Glutamatergic neuron (in vitro differentiated cells): Measurements from ENCODE around the gene SPOCD1. TPM values are rescaled to one million over a fixed set of nuclear protein-coding genes. Genes with fewer than 3 reads are reported as not detected.

Experiments used
- DNase-seq: peaks from one replicate; pipeline ENCODE4 v3.0.0; 2022
- H3K27ac Mint-ChIP-seq: one replicate; pipeline ENCODE4 v1.8.0; 2020; ENCODE audit warnings: mild to moderate bottlenecking, mixed read lengths, inconsistent platforms; ENCODE audit not compliant: unreplicated experiment
- H3K27me3 Mint-ChIP-seq: one replicate; pipeline ENCODE4 v1.8.0; 2020; ENCODE audit warnings: mild to moderate bottlenecking, moderate library complexity, mixed read lengths, inconsistent platforms; ENCODE audit not compliant: unreplicated experiment
- H3K36me3 Mint-ChIP-seq: one replicate; pipeline ENCODE4 v1.8.0; 2020; ENCODE audit warnings: mild to moderate bottlenecking, mixed read lengths, inconsistent platforms; ENCODE audit not compliant: unreplicated experiment
- H3K4me1 Mint-ChIP-seq: one replicate; pipeline ENCODE4 v1.8.0; 2020; ENCODE audit warnings: mild to moderate bottlenecking, low read depth, mixed read lengths, inconsistent platforms; ENCODE audit not compliant: unreplicated experiment
- H3K4me3 Mint-ChIP-seq: one replicate; pipeline ENCODE4 v1.8.0; 2020; ENCODE audit warnings: mild to moderate bottlenecking, mixed read lengths, inconsistent platforms; ENCODE audit not compliant: unreplicated experiment
- H3K9me3 Mint-ChIP-seq: one replicate; pipeline ENCODE4 v1.8.0; 2020; ENCODE audit warnings: mild to moderate bottlenecking, moderate library complexity, mixed read lengths, inconsistent platforms; ENCODE audit not compliant: unreplicated experiment
- total RNA-seq: library from RNA; stranded (reverse); fragmentation: NEBNext Ultra II Directional; extraction: Animal tissue kit (Norgen Biotek cat#: 25700); gene quantifications from one replicate; pipeline ENCODE4 v1.2.1, GENCODE V29; 2021; ENCODE audit not compliant: unreplicated experiment
- TF ChIP-seq, protein P1 (sequence below): fragments of 200-600 bp; sonication (generic); IDR thresholded peaks from one replicate; pipeline ENCODE4 v1.5.0; 2021; ENCODE audit not compliant: partially characterized antibody, unreplicated experiment

Gene SPOCD1
- total RNA-seq, 1 donor from 2014 or later, result 0.74 TPM

DNA sequence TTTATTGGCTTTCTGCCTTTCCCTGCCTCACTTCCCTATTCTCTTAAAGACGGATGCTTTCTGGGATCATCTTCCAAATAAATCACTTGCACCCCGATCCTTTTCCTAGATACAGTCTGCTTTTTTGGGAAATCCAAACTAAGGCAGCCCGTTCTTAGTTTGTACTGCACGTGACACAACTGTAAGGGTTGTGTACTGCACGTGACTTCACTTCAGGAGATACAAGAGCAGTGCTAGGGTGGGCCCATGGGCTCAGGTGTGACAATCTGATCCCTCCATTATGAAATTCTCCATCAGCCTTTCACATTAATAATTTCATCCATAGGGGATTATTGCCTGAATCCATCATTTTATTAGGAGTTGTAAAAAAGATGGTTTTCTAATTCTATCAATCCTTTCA, 33.8 kb upstream of the SPOCD1 start:
- Mint-ChIP-seq H3K4me1 (peaks cover 5% of the 10 kb centered on the region), H3K4me3 (no peak overlapping the region), H3K9me3 (peaks cover 1% of the 10 kb centered on the region), H3K36me3 (no peaks in the 10 kb centered on the region), H3K27ac (no peak overlapping the region), H3K27me3 (peaks cover 3% of the 10 kb centered on the region)
- TF ChIP-seq, protein P1, sequence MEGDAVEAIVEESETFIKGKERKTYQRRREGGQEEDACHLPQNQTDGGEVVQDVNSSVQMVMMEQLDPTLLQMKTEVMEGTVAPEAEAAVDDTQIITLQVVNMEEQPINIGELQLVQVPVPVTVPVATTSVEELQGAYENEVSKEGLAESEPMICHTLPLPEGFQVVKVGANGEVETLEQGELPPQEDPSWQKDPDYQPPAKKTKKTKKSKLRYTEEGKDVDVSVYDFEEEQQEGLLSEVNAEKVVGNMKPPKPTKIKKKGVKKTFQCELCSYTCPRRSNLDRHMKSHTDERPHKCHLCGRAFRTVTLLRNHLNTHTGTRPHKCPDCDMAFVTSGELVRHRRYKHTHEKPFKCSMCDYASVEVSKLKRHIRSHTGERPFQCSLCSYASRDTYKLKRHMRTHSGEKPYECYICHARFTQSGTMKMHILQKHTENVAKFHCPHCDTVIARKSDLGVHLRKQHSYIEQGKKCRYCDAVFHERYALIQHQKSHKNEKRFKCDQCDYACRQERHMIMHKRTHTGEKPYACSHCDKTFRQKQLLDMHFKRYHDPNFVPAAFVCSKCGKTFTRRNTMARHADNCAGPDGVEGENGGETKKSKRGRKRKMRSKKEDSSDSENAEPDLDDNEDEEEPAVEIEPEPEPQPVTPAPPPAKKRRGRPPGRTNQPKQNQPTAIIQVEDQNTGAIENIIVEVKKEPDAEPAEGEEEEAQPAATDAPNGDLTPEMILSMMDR, result no peak
- DNase-seq, result no peak

DNA sequence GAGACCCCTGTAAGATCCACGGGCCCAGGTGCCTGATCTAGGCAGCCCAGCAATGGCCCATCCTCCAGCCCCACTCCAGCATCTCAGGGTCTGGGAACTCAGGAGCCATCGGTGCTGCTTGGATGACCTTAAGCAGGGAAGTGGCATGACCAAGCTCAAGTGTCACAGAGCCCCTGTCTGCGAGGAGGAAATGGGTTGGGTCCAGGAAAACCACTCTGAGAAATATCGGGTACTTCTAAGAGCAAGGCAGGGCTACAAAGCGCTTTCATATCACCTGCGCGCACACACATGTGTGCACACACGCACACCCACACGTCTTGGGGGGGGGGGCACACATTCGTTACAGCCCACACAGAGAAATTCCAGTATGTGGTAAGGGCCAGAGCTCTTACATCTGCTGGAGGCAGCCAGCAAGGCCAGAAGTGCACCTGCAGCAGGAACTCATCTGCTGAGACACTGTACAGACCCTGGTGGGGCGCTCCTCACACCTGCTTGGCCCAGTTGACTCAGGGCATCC, 32.6 kb upstream of the SPOCD1 start:
- Mint-ChIP-seq H3K9me3 (peaks cover 1% of the 10 kb centered on the region), H3K4me3 (no peak overlapping the region), H3K36me3 (no peaks in the 10 kb centered on the region), H3K27me3 (peaks cover 3% of the 10 kb centered on the region), H3K27ac (no peak overlapping the region), H3K4me1 (peaks cover 5% of the 10 kb centered on the region)
- DNase-seq, result no peak
- TF ChIP-seq, protein P1, result no peak

DNA sequence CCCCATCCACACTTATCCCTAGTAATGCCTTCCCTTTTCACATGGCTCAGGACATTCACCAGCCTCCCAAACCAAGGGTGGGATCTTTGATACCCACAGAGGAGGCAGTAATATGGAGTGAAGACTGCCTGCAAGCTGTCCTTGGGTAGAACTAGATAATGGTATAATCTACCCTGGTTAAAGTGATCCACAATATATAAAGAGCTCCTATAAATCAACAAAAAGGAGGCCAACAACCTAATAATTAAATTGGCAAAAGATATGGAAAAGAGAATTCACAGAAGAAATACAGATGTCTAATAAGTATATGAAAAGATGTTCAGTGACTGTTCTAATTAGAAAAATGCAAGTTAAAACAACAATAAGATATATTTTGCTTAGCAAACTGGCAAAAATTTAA, 30.7 kb upstream of the SPOCD1 start:
- TF ChIP-seq, protein P1, result no peak
- H3K27me3 Mint-ChIP-seq, result peaks cover 6% of the 10 kb centered on the region
- peaks cover 5% of the 10 kb centered on the region for H3K4me1 Mint-ChIP-seq
- H3K9me3 Mint-ChIP-seq, result peaks cover 1% of the 10 kb centered on the region
- H3K36me3 Mint-ChIP-seq, result no peaks in the 10 kb centered on the region
- H3K27ac Mint-ChIP-seq, result no peak overlapping the region
- DNase-seq, result no peak
- H3K4me3 Mint-ChIP-seq, result no peak overlapping the region

DNA sequence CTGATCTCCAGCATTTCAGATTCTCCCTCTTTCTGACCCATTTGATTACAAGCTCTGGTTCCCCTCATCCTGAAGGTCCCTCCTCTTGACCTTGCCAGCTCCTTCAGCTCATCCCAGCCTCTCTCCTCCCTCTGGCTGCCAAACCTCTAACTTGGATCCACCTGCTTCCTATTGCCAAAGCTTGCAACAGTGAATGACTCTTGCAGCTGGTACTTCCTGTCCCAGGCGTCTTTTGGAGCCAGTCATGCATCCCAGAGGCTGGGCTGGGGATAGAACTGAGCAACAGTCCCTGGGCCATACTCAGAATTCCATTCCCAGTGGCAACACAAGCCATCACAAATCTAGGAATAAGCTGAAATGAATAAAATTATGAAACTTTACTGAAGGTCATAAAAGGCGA, 27.7 kb upstream of the SPOCD1 start:
- peaks cover 5% of the 10 kb centered on the region for H3K27me3 Mint-ChIP-seq
- no peak overlapping the region for H3K27ac Mint-ChIP-seq
- no peak for DNase-seq
- H3K4me3 Mint-ChIP-seq, result no peak overlapping the region
- TF ChIP-seq, protein P1, result no peak
- H3K36me3 Mint-ChIP-seq, result no peaks in the 10 kb centered on the region
- peaks cover 1% of the 10 kb centered on the region for H3K9me3 Mint-ChIP-seq
- no peaks in the 10 kb centered on the region for H3K4me1 Mint-ChIP-seq

DNA sequence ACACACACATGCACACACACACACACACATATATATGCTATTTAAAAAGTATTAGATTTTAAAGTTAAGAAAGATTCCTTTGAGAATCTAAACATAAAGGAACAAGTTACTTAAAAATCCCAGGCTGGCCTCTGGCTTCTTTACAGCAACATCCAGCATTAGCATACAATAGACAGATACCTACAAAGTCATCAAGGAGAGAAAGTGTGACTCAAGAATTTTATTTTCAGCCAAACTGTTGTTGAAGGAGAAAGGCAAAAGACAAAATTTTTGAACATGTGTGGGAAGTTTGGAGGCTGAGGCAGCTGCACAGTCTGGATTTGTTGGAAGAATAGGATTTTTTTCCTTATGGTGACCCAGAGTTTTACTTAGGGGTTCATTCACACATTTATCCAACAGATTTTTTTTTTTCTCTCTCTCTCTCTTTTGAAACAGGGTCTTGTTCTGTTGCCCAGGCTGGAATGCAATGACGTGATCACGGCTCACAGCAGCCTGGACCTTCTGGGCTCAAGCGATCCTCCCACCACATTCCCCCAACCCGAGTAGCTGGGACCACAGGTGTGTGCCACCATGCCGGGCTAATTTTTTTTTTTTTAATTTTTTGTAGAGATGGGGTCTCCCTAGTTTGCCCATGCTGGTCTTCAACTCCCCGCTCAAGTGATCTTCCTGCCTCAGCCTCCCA, 24.0 kb upstream of the SPOCD1 start:
- TF ChIP-seq, protein P1, result no peak
- H3K9me3 Mint-ChIP-seq, result no peaks in the 10 kb centered on the region
- H3K36me3 Mint-ChIP-seq, result no peaks in the 10 kb centered on the region
- peaks cover 2% of the 10 kb centered on the region for H3K27me3 Mint-ChIP-seq
- DNase-seq, result no peak
- H3K27ac Mint-ChIP-seq, result no peak overlapping the region
- H3K4me1 Mint-ChIP-seq, result no peaks in the 10 kb centered on the region
- no peak overlapping the region for H3K4me3 Mint-ChIP-seq
